ENCODE results near the gene JTB. TPM values are rescaled to one million over a fixed set of nuclear protein-coding genes. Genes with fewer than 3 reads are reported as not detected.

JTB gene
- total and polyA plus RNA-seq, 2 of the 4 experiments (the other 2 are of a cell fraction): 123 to 138 TPM

DNA sequence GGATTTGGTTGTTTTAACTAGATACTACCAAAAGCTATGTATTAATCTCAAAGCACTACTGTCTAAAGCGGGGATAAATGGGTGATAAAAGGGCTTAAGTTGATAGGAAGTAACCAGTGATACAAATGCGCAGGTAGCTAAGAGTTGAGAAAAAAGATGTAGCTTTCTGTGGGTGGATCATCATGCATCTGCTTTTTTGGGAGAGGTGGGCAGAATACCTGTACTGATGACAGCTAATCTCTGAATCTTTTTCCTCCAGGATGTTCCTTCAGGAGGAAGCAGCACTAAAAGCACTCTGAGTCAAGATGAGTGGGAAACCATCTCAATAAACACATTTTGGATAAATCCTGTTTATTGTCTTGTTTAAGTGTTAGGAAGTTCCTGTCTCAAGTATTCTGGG lies 14.3 kb upstream of the JTB start:
- H3K18ac ChIP-seq (ENCODE audit: low read depth, low read length): no peak overlapping the region
- ChIA-PET CTCF (no interaction called here), POLR2A (ENCODE audit: unreplicated experiment) (interaction anchor here (0.6 kb wide), 1 partner anchor 14 kb away, joined by 6 read pairs; no protein-coding TSS in a partner anchor)
- H3K4me1 ChIP-seq (ENCODE audit: control insufficient read depth, insufficient read depth, low read length): 0 out of 2 replicates have a peak, but pooled peaks cover 2% of the 10 kb centered on the region
- no peak overlapping the region for H2BK20ac ChIP-seq (ENCODE audit: low read depth, low read length)
- no peak overlapping the region for H2AK9ac ChIP-seq (replicated peaks; ENCODE audit: low read depth, low read length, poor library complexity)
- no peak overlapping the region for H2AK5ac ChIP-seq (ENCODE audit: low read depth, low read length)
- BruUV-seq (replicated peaks): no TSS peak
- ATAC-seq (ENCODE audit: low read depth): no peak
- intact Hi-C loops (cut with micrococcal nuclease) (loop anchor here (2.0 kb wide), 2 partner anchors 165 to 191 kb away; no protein-coding TSS in a partner anchor), dilution Hi-C loops (cut with HindIII; ENCODE audit: low sequenced_read_pairs, unreplicated experiment) (no loop called here), in situ Hi-C loops (cut with MboI; ENCODE audit: low sequenced_read_pairs) (no loop called here)
- H3K23ac ChIP-seq (ENCODE audit: low read depth, low read length): peak overlapping the region; percentile 72; the same call in 1 of the 2 replicates
- H2BK5ac ChIP-seq (ENCODE audit: low read depth, low read length, poor library complexity, severe bottlenecking): no peak overlapping the region
- no peaks in the 10 kb centered on the region for H3K9me3 ChIP-seq (ENCODE audit: control insufficient read depth, insufficient read depth, low read length)
- peaks cover 28% of the 10 kb centered on the region for H3K36me3 ChIP-seq (ENCODE audit: control insufficient read depth, insufficient read depth, low read length)
- no peak overlapping the region; a peak in 1 of 4 replicates for H4K8ac ChIP-seq (ENCODE audit: low read depth in 2 of 2, low read length in 2 of 2)
- peaks cover 17 to 37% of the 10 kb centered on the region in 2 experiments for H3K79me1 ChIP-seq (ENCODE audit: low read depth in 1 of 2, low read length in 2 of 2)
- peaks cover 4% of the 10 kb centered on the region; the same call in 1 of the 2 replicates for H3K9me1 ChIP-seq (ENCODE audit: insufficient read depth, low read length)
- no peak for TF ChIP-seq MAFK (IDR thresholded peaks at IDR 0.05; ENCODE audit: low read depth, low read length)
- no peak for TF ChIP-seq CHD1 (IDR thresholded peaks at IDR 0.05; ENCODE audit: low read depth, low read length)
- TF ChIP-seq, protein P1, sequence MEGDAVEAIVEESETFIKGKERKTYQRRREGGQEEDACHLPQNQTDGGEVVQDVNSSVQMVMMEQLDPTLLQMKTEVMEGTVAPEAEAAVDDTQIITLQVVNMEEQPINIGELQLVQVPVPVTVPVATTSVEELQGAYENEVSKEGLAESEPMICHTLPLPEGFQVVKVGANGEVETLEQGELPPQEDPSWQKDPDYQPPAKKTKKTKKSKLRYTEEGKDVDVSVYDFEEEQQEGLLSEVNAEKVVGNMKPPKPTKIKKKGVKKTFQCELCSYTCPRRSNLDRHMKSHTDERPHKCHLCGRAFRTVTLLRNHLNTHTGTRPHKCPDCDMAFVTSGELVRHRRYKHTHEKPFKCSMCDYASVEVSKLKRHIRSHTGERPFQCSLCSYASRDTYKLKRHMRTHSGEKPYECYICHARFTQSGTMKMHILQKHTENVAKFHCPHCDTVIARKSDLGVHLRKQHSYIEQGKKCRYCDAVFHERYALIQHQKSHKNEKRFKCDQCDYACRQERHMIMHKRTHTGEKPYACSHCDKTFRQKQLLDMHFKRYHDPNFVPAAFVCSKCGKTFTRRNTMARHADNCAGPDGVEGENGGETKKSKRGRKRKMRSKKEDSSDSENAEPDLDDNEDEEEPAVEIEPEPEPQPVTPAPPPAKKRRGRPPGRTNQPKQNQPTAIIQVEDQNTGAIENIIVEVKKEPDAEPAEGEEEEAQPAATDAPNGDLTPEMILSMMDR (conservative IDR thresholded peaks at IDR 0.05; ENCODE audit: low read depth, low read length): no peak
- no peak for TF ChIP-seq SMC3 (IDR thresholded peaks at IDR 0.05; ENCODE audit: low read depth, low read length)
- TF ChIP-seq RFX5 (IDR thresholded peaks at IDR 0.05; ENCODE audit: low read depth, low read length): no peak
- no peak for TF ChIP-seq CEBPB (IDR thresholded peaks at IDR 0.05; ENCODE audit: low read depth, low read length)
- TF ChIP-seq MXI1 (IDR thresholded peaks at IDR 0.05; ENCODE audit: borderline replicate concordance, low read depth, low read length): no peak
- no peak for TF ChIP-seq BHLHE40 (IDR thresholded peaks at IDR 0.05; ENCODE audit: low read depth, low read length)
- TF ChIP-seq MAZ (IDR thresholded peaks at IDR 0.05; ENCODE audit: borderline replicate concordance, low read depth, low read length): no peak
- TF ChIP-seq FOS (IDR thresholded peaks at IDR 0.05; ENCODE audit: low read depth, low read length): no peak
- TF ChIP-seq RAD21 (IDR thresholded peaks at IDR 0.05; ENCODE audit: low read length): no peak
- no peak for TF ChIP-seq RCOR1 (IDR thresholded peaks at IDR 0.05; ENCODE audit: insufficient replicate concordance, low read length)
- no CpG with 5 or more reads among the region's 2 CpGs for WGBS, 2 experiments (ENCODE audit: extremely low coverage in 2 of 2, insufficient read length in 1 of 2)
- no peaks in the 10 kb centered on the region for H3K27me3 ChIP-seq (ENCODE audit: control insufficient read depth, insufficient read depth, low read length)
- H4K5ac ChIP-seq (ENCODE audit: low read depth, low read length): no peak overlapping the region
- H3K9ac ChIP-seq (ENCODE audit: low read depth, low read length): peak overlapping the region; percentile 14; the same call in 1 of the 2 replicates
- H3K4me3 ChIP-seq (ENCODE audit: insufficient read depth, low read depth, low read length): peak overlapping the region; percentile 57; the same call in 1 of the 2 replicates
- no peak overlapping the region for H2BK15ac ChIP-seq (ENCODE audit: low read depth, low read length)
- H4K20me1 ChIP-seq (ENCODE audit: insufficient read depth, low read length): peaks cover 23% of the 10 kb centered on the region; the same call in 1 of the 2 replicates
- no peak overlapping the region for H2BK120ac ChIP-seq (ENCODE audit: low read depth, low read length)
- peak overlapping the region; percentile 15; the same call in 1 of the 2 replicates for H3K14ac ChIP-seq (replicated peaks; ENCODE audit: low read depth, low read length)
- no peak overlapping the region for H3K56ac ChIP-seq (ENCODE audit: extremely low read depth, insufficient read depth, low read length)
- H3K4me2 ChIP-seq (ENCODE audit: low read depth, low read length): peak overlapping the region; percentile 86
- H3K27ac ChIP-seq (ENCODE audit: insufficient read depth, low read length): no peak overlapping the region
- no peak overlapping the region for H4K91ac ChIP-seq (ENCODE audit: insufficient read depth, low read depth, low read length)
- no peak for DNase-seq
- no peak overlapping the region for H3K4ac ChIP-seq (ENCODE audit: low read depth, low read length)
- H2AFZ ChIP-seq (replicated peaks; ENCODE audit: low read length, poor library complexity): no peak overlapping the region
